GM21619 (cell line): ENCODE results near the gene SPTBN4.

Experiments
- ATAC-seq: cut with Tn5 transposase; IDR thresholded peaks from one replicate; pipeline ENCODE4 v1.9.1; 2021; ENCODE audit not compliant: unreplicated experiment

The SPTBN4 gene

DNA sequence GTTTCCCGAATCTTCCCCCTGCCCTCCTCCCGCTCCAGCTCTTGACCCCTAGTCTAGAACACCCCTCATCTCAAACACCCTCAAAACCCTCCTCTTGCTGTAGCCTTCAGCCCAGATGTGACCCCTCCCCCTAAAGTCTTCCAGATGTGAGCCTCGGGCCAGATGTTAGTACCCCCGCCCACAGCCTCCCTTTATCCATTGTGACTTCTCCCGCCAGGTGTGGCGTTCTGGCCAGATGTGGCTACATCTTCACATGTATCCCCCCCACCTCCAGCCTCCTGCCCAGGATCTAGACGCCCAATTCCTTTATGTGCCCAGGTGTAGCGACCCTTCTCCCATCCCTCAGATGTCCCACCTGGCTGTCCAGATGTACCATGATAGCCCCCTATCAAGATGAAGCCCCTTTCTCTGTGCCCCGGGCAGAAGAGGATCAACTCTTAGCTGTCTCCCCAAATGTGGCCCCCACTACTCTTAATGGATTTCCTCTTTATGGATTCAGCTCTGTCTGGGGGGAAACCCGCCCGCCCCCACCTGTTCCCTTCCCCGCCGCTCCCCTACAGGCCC, 133.9 kb downstream of the SPTBN4 start:
- no peak for ATAC-seq

DNA sequence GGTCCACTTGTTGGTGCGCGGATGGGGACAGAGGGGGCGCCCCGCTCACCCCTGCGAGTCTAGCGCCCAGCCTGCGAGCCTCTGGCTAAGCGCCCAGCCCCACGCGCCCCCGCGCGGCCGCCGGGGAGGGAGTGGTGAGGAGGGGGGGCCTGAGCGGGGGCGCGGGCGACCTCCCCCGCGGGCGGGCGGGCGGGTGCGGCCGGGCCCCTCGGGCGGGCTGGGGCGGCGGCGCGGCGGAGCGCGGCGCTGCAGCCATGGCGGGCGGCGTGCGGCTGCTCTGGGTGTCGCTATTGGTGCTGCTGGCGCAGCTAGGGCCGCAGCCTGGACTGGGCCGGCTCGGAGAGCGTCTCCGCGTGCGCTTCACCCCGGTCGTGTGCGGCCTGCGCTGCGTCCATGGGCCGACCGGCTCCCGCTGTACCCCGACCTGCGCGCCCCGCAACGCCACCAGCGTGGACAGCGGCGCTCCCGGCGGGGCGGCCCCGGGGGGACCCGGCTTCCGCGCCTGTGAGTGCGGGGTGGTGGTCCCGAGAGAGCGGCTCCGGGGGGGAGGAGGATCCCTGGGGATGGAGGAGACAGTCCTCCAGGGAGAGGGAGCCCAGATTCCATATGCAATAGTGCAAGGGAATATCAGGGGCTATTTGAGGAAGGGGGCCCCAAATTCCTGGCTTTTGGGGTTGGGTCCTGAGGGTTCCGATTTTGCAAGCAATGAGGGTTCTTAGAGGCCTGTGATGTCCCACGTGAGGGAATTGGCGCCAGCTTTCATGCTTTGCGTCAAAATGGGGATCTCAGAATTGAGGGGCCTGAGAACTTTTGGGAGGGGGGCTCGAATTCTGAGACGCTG, 134.6 kb downstream of the SPTBN4 start, which contains the start of gene LTBP4:
LTBP4 (plus strand) TSS at position 236 of the 841 bp plus-strand sequence; CDS start at position 255, 19 bp downstream.
- ATAC-seq = no peak

DNA sequence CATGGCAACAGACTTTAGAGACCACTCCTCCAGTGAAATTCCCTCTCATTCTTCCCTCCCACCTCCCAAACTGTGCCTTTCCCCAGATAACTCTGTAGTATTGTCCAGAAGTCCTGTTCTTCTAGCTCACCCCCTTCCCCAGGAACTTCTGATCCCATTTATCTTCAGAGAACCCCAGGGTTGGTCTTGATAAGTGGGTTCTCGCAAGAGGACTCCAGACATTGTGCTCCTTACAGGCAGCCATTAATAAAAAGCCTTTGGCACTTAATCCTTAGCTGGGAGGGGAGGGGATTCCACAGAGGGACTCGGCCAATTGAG, 136.2 kb downstream of the SPTBN4 start:
- ATAC-seq = no peak

DNA sequence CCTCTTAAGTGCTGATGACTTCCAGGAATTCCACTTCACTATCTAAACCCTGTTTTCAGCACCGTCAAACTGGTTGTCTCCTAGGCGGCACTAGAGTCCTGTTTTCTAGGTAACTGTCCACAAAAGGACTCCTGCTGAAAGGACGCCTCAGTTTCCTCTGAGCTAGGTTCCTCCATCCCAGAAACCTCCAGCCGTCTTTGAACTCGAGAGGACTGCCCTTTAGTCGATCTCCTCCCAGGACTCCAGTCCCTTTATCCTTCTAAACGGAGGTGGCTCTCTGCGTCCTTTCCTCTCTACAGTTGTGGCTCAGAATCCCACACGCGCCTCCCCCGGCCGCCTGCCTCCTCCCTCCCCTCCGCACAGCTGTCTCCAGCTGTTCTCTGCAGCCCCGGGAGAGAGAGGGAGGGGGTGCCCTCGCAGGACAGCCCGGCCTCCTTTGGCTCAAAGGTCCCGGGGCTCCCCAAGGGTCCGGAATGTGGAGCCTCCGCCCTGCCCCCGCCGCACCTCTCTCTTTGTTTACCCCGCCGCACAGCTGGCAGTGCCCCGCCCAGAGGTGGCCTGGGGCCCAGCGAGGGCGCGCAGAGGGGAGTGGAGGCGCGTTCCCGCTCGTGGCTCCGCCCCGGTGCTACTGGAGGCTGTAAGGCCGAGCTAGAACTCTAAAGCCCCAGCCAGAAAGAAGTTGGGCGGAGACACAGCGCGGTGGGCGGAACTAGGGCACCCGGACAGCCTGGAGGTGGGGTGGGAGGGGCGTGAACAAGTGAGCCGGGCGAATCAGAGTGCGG, 136.8 kb downstream of the SPTBN4 start:
- ATAC-seq = peak; percentile 61

DNA sequence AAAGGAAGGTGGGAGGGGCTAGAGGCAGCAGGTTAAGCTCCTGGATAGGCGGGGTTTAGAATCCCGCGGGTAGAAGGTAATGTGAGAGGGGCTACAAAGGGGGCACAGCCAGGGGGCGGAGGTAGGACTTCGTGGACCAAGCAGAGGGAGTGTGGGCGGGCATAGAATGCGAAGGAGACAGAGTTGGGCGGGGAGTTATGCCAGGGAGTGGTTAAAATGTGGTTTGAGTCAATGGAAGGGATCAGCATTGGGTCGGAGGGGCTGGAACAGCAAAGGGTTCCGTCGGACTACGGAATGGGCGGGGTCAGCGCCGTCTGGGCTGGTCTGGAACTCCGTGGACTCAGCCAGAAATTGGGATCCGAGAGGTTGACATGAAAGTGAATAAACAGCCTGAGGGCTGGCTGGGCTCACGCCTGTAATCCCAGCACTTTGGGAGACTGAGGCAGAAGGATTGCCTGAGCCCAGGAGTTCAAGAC, 137.4 kb downstream of the SPTBN4 start:
- ATAC-seq = no peak

DNA sequence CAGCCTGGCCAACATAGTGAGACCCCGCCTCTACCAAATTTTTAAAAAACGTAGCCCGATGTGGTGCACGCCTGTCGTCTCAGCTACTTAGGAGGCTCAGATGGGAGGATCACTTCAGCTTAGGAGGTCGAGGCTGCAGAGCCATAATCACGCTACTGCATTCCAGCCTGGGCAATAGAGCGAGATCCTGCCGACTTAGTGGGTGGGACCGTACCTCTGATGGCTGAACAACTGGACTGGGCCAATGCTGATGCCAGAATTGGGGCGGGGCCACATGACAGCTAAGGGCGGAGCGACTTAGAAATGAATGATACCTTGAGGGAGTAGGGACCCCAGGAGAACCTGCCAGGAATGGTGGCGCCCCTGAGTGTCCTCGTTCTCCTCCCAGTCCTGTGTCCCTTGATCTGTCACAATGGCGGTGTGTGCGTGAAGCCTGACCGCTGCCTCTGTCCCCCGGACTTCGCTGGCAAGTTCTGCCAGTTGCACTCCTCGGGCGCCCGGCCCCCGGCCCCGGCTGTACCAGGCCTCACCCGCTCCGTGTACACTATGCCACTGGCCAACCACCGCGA, 137.9 kb downstream of the SPTBN4 start:
- ATAC-seq = no peak

DNA sequence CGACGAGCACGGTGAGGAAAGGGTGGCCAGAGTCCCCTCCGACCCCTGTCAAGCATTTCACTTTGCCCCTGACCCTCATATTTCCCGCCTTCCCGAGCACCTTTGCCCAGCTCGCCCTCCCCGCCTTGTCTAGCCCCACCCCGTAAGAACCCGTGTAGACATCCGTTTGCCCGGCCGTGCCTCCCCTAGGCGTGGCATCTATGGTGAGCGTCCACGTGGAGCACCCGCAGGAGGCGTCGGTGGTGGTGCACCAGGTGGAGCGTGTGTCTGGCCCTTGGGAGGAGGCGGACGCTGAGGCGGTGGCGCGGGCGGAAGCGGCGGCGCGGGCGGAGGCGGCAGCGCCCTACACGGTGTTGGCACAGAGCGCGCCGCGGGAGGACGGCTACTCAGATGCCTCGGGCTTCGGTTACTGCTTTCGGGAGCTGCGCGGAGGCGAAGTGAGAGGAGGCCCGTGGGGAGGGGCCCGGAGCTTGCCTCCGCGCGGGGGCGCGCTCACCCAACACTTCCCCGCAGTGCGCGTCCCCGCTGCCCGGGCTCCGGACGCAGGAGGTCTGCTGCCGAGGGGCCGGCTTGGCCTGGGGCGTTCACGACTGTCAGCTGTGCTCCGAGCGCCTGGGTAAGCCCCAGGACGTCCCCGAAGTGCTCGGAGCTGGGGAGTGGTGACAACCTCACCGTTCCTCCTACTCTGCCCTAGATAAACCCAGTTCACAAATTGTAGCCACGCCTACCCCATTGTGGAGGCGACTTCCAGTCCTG, 138.6 kb downstream of the SPTBN4 start:
- ATAC-seq = peak; percentile 22

DNA sequence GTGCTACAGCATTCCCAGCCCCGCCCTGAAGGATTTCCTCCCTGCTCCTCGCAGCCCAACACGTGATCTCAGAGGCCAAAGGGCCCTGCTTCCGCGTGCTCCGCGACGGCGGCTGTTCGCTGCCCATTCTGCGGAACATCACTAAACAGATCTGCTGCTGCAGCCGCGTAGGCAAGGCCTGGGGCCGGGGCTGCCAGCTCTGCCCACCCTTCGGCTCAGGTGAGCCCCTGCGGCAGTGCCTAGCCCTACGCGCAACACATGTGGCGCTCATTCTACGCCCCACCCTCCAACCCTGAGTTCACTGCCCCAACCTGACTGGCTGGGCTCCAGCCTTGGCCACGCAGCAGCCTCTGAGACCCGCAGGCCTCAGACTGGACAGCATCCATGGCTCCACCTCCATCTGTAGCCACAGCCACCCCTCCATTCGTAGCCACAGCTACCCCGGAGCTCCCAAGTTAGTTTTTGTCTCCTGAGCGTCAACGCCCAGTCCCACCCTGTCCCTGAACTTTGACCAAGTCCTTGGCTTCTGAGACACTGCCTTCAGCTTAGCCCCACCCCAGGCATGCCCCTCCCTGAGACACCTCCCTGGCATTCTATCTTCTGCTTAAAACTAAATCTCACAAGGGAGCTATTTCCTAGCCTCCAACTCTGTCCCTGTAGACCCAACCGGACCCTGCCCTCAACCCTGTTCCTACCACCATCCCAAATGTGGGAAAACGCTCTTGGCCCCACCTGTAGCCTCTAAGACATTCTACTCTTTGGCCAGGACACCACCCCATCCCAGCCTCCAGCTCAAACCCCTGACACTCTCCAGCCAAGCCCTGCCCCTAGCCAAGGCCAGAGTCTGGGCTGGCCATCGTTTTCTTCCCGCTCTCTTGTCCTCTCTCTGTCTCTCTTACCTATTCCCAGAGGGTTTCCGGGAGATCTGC, 140.8 kb downstream of the SPTBN4 start:
- no peak for ATAC-seq

DNA sequence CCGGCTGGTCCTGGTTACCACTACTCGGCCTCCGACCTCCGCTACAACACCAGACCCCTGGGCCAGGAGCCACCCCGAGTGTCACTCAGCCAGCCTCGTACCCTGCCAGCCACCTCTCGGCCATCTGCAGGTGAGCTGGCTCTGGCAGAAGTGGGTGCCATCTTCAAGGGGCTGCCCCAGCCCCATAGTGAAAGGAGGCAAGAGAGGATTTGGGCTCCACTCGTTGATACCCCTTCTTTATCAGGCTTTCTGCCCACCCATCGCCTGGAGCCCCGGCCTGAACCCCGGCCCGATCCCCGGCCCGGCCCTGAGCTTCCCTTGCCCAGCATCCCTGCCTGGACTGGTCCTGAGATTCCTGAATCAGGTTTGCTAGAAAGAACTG, 141.4 kb downstream of the SPTBN4 start:
- no peak for ATAC-seq

DNA sequence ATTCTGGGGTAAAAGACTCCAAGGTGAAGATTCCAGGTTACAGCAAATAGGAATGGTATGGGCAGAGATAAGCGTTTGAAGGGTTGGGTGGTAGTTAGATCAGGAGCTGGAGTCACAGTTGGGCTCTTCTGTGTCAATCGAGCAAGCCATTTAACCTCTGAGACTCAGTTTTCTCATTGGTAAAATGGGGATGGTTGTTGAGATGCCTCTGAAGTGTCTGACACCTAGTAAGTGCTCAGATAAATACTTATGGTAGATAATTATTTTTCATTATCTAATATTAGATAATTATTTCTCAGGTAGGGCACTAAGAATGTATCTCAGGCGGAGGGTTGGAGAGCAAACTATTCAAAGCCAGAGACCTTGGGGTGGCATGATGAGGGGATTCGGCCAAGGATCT, 142.2 kb downstream of the SPTBN4 start:
- ATAC-seq = no peak

DNA sequence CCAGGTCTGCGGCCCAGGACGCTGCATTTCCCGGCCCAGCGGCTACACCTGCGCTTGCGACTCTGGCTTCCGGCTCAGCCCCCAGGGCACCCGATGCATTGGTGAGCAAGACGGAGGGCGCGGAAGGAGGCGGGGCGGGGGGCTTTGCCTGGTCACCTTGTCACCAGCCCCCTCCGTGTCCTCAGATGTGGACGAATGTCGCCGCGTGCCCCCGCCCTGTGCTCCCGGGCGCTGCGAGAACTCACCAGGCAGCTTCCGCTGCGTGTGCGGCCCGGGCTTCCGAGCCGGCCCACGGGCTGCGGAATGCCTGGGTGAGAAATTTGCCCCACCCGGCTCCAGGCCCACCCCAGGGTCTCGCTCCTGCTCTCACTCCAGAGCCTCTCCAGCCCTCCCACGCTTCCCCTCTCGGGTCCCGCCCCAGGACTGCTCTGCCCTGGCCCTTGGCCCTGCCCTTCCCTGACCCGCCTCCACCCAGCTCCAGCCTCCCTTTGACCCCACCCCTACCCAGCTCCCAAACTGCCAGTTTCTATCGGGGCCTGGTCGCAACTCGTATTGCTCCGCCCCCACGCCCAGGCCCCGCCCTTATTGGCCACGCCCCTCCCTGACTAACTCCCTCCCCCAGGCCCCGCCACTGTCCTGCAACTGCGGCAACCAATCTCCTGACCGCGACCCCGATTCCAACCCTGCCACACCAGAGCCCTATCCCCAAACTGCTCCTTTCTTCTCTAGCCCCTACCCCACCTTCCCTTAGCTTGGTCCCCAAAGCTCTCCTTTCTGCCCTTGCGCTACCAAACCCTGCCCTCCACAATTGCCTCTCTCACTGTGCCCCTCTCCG, 143.0 kb downstream of the SPTBN4 start:
- ATAC-seq = peak; percentile 41

DNA sequence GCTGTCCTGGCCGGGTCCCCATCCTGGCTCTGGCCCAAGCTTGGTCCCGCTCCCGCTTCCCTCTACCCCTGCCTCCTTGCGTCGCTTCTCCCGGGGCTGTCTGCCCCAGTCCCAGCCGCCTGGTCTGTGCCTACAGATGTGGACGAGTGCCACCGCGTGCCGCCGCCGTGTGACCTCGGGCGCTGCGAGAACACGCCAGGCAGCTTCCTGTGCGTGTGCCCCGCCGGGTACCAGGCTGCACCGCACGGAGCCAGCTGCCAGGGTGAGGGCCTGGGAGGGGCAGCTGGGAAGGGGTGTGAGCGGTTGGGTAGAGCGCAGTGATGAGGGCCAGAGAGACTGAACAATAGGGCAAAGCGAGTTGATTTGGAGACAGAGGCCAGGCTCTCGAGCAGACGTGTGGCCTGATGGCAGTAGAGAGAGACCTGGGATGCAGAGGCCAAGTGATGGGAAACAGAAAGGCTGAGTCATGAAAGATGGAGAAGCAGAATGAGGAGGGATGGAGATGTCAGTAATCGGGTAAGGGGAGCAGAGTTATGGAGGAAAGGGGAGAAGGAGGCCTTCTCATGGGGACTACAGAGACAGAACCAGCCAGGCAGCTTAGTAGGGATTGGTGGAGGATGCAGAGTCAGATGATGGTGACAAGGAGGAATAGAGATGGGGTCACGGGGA, 143.7 kb downstream of the SPTBN4 start:
- ATAC-seq = no peak

DNA sequence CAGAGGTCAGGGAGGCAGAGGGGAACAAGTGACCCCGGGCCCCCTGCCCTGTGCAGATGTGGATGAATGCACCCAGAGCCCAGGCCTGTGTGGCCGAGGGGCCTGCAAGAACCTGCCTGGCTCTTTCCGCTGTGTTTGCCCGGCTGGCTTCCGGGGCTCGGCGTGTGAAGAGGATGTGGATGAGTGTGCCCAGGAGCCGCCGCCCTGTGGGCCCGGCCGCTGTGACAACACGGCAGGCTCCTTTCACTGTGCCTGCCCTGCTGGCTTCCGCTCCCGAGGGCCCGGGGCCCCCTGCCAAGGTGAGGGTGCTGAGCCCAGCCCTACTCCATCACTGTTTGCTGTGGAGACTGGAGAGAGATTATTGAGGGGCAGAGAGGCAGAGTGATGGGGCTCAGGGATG, 144.3 kb downstream of the SPTBN4 start:
- ATAC-seq = no peak

DNA sequence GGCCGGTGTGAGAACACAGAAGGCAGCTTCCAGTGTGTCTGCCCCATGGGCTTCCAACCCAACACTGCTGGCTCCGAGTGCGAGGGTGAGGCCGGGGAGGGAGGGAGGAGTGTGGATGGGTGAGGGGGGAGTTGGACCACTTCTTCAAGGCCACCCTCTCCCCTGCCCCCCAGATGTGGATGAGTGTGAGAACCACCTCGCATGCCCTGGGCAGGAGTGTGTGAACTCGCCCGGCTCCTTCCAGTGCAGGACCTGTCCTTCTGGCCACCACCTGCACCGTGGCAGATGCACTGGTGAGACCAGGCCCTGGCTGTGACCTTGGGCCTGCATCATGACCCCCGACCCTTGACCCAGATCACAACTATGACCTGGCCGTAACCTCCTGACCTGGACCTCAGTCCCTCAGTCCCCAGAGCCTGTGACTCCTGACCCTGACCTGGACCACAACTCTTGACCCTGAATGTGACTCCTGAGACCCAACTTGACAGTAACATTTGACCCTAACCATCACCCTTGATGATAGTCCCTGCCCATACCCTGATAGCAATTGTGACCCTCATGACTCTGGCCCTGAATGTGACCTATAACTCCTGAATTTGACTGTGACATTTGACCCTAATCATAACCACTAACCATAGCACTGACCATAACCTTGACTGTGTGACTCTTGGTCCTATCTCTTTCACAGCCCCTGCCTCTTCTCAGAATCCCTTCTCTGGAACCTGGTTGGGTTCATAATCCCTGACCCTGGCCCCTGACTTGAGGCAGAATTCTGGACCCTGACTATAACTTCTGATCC, 145.3 kb downstream of the SPTBN4 start:
- ATAC-seq = no peak

DNA sequence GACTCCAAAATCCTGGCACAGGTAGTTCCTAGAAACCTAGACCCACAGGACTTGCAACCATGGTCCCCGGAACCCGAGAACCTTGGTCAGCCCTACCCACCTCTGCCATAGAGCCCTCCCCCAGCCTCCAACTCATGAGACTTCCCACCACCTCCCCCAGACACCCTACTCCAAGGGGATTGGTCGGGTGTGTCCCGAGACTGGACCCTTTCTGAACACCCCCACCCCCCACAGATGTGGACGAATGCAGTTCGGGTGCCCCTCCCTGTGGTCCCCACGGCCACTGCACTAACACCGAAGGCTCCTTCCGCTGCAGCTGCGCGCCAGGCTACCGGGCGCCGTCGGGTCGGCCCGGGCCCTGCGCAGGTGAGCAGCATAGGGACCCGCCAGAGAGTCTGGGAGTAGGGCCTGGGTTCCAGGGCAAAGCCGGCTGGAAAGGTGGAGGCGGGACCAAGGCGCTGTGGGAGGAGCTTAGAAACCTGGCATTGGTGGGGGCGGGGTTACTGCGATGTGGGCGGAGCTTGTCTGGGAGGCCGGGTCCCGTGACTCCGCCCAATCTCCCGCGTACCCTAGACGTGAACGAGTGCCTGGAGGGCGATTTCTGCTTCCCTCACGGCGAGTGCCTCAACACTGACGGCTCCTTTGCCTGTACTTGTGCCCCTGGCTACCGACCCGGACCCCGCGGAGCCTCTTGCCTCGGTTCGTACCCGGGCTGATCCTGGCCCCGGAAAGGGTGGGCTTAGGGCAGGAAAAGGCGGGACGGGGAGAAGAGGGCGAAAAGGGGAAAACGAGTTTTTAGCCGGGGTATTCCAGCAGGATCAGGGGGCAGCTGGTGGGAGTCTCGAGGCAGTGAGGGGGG, 146.3 kb downstream of the SPTBN4 start:
- ATAC-seq = no peak
